ENCODE measurements around the gene MLXIP.

Gene MLXIP

DNA sequence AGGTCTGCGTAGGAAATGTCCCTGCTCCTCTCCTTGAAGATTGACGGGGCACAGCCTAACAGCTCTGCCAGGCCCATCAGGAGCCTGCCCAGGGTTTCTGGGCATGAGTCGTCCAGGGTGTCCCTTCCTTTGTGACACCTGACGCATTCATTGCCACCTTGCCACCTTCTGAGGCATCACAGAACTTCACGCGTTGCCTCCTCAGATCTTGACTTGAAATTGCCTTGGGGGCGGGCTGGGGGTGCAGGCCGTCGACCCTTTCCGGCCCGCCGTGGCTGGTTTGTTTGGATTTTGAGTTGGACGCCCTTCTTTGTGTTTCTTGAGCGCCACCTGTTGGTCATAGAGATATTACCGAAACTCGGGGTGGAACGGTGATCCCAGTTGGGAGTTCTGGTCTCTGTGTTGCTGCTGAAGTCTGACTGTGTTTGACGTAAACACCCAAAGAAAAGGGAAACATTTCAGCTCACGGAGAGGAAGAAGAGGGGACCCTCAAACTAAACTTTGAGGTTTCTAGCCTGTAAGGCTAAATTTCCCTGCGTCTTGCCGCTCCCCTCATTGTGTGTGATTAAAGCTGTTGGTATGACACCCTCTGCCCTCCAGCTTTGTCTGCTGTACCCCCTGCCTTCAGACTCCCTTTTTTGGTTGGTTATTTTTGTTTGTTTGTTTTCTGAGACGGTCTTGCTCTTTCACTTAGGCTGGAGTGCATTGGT lies 44.6 kb downstream of the MLXIP start:
- ChIA-PET POLR2A (interaction anchor here (0.5 to 1.3 kb wide), 2 partner anchors 61 to 71 kb away, joined by 3 to 6 read pairs; no protein-coding TSS in a partner anchor), CTCF (interaction anchor here (0.6 to 6.7 kb wide), 33 partner anchors 8 to 1240 kb away, joined by 3 to 110 read pairs (median 4); no protein-coding TSS in a partner anchor)
- peaks cover 0 to 12% of the 10 kb centered on the region in 2 experiments; a peak in 1 of 3 replicates for H3K36me3 ChIP-seq (ENCODE audit: control insufficient read depth in 2 of 2, insufficient read depth in 1 of 2, low read length in 2 of 2)
- no peak overlapping the region for H3K27ac ChIP-seq (ENCODE audit: extremely low read depth, low read depth, low read length)
- H3K9me3 ChIP-seq (ENCODE audit: control insufficient read depth, insufficient read depth, low read depth, low read length), result no peaks in the 10 kb centered on the region
- H3K4me1 ChIP-seq (ENCODE audit: control insufficient read depth, insufficient read depth, low read length), result no peaks in the 10 kb centered on the region
- H3K4me3 ChIP-seq (ENCODE audit: low read depth, low read length), result no peak overlapping the region
- TF ChIP-seq ZNF654 (tag by site-specific recombination; IDR thresholded peaks at IDR 0.05; ENCODE audit: low read depth), result peak; percentile 79
- peak; percentile 96 for TF ChIP-seq SCRT2 (tag by site-specific recombination; IDR thresholded peaks at IDR 0.05)
- TF ChIP-seq ZIC2 (tag by site-specific recombination; IDR thresholded peaks at IDR 0.05), result 0 out of 2 replicates have a peak, but pooled peaks have one; percentile 7
- no peak for TF ChIP-seq ZSCAN23 (tag by site-specific recombination; IDR thresholded peaks at IDR 0.05)
- TF ChIP-seq, protein P1, sequence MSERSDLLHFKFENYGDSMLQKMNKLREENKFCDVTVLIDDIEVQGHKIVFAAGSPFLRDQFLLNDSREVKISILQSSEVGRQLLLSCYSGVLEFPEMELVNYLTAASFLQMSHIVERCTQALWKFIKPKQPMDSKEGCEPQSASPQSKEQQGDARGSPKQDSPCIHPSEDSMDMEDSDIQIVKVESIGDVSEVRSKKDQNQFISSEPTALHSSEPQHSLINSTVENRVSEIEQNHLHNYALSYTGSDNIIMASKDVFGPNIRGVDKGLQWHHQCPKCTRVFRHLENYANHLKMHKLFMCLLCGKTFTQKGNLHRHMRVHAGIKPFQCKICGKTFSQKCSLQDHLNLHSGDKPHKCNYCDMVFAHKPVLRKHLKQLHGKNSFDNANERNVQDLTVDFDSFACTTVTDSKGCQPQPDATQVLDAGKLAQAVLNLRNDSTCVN (tag by site-specific recombination; optimal IDR thresholded peaks at IDR 0.05), result peak; percentile 8
- TF ChIP-seq ZNF623 (tag by site-specific recombination; IDR thresholded peaks at IDR 0.05), result no peak
- TF ChIP-seq, protein P2, sequence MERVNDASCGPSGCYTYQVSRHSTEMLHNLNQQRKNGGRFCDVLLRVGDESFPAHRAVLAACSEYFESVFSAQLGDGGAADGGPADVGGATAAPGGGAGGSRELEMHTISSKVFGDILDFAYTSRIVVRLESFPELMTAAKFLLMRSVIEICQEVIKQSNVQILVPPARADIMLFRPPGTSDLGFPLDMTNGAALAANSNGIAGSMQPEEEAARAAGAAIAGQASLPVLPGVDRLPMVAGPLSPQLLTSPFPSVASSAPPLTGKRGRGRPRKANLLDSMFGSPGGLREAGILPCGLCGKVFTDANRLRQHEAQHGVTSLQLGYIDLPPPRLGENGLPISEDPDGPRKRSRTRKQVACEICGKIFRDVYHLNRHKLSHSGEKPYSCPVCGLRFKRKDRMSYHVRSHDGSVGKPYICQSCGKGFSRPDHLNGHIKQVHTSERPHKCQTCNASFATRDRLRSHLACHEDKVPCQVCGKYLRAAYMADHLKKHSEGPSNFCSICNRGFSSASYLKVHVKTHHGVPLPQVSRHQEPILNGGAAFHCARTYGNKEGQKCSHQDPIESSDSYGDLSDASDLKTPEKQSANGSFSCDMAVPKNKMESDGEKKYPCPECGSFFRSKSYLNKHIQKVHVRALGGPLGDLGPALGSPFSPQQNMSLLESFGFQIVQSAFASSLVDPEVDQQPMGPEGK (tag by site-specific recombination; IDR thresholded peaks at IDR 0.05), result peak; percentile 88
- 0 out of 2 replicates have a peak, but pooled peaks have one; percentile 41 for TF ChIP-seq ZEB2 (tag by site-specific recombination; IDR thresholded peaks at IDR 0.05)
- TF ChIP-seq ZNF776 (tag by site-specific recombination; IDR thresholded peaks at IDR 0.05; ENCODE audit: borderline replicate concordance), result no peak
- TF ChIP-seq, protein P3, sequence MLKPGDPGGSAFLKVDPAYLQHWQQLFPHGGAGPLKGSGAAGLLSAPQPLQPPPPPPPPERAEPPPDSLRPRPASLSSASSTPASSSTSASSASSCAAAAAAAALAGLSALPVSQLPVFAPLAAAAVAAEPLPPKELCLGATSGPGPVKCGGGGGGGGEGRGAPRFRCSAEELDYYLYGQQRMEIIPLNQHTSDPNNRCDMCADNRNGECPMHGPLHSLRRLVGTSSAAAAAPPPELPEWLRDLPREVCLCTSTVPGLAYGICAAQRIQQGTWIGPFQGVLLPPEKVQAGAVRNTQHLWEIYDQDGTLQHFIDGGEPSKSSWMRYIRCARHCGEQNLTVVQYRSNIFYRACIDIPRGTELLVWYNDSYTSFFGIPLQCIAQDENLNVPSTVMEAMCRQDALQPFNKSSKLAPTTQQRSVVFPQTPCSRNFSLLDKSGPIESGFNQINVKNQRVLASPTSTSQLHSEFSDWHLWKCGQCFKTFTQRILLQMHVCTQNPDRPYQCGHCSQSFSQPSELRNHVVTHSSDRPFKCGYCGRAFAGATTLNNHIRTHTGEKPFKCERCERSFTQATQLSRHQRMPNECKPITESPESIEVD (tag by site-specific recombination; IDR thresholded peaks at IDR 0.05), result no peak
- no peak for TF ChIP-seq ZNF404 (tag by site-specific recombination; IDR thresholded peaks at IDR 0.05)
- no peak for TF ChIP-seq MZF1 (tag by site-specific recombination; IDR thresholded peaks at IDR 0.05; ENCODE audit: borderline replicate concordance)
- 0 out of 2 replicates have a peak, but pooled peaks have one; percentile 39 for TF ChIP-seq ZNF223 (tag by site-specific recombination; IDR thresholded peaks at IDR 0.05)
- TF ChIP-seq, protein P4, sequence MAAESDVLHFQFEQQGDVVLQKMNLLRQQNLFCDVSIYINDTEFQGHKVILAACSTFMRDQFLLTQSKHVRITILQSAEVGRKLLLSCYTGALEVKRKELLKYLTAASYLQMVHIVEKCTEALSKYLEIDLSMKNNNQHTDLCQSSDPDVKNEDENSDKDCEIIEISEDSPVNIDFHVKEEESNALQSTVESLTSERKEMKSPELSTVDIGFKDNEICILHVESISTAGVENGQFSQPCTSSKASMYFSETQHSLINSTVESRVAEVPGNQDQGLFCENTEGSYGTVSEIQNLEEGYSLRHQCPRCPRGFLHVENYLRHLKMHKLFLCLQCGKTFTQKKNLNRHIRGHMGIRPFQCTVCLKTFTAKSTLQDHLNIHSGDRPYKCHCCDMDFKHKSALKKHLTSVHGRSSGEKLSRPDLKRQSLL (tag by site-specific recombination; IDR thresholded peaks at IDR 0.05), result no peak
- no peak for TF ChIP-seq ZNF184 (tag by site-specific recombination; IDR thresholded peaks at IDR 0.05)
- TF ChIP-seq ZNF394 (tag by site-specific recombination; IDR thresholded peaks at IDR 0.05; ENCODE audit: borderline replicate concordance), result no peak
- TF ChIP-seq, protein P5, sequence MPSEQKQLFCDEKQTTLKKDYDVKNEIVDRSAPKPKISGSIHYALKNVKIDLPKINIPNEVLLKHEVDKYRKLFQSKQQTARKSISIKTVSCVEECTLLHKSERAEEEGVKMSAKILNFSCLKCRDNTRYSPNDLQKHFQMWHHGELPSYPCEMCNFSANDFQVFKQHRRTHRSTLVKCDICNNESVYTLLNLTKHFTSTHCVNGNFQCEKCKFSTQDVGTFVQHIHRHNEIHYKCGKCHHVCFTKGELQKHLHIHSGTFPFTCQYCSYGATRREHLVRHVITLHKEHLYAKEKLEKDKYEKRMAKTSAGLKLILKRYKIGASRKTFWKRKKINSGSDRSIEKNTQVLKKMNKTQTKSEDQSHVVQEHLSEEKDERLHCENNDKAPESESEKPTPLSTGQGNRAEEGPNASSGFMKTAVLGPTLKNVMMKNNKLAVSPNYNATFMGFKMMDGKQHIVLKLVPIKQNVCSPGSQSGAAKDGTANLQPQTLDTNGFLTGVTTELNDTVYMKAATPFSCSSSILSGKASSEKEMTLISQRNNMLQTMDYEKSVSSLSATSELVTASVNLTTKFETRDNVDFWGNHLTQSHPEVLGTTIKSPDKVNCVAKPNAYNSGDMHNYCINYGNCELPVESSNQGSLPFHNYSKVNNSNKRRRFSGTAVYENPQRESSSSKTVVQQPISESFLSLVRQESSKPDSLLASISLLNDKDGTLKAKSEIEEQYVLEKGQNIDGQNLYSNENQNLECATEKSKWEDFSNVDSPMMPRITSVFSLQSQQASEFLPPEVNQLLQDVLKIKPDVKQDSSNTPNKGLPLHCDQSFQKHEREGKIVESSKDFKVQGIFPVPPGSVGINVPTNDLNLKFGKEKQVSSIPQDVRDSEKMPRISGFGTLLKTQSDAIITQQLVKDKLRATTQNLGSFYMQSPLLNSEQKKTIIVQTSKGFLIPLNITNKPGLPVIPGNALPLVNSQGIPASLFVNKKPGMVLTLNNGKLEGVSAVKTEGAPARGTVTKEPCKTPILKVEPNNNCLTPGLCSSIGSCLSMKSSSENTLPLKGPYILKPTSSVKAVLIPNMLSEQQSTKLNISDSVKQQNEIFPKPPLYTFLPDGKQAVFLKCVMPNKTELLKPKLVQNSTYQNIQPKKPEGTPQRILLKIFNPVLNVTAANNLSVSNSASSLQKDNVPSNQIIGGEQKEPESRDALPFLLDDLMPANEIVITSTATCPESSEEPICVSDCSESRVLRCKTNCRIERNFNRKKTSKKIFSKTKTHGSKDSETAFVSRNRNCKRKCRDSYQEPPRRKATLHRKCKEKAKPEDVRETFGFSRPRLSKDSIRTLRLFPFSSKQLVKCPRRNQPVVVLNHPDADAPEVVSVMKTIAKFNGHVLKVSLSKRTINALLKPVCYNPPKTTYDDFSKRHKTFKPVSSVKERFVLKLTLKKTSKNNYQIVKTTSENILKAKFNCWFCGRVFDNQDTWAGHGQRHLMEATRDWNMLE (tag by site-specific recombination; conservative IDR thresholded peaks at IDR 0.05; ENCODE audit: low read depth), result no peak
- 0 out of 2 replicates have a peak, but pooled peaks have one; percentile 24 for TF ChIP-seq ZNF2 (tag by site-specific recombination; IDR thresholded peaks at IDR 0.05)
- TF ChIP-seq, protein P6, sequence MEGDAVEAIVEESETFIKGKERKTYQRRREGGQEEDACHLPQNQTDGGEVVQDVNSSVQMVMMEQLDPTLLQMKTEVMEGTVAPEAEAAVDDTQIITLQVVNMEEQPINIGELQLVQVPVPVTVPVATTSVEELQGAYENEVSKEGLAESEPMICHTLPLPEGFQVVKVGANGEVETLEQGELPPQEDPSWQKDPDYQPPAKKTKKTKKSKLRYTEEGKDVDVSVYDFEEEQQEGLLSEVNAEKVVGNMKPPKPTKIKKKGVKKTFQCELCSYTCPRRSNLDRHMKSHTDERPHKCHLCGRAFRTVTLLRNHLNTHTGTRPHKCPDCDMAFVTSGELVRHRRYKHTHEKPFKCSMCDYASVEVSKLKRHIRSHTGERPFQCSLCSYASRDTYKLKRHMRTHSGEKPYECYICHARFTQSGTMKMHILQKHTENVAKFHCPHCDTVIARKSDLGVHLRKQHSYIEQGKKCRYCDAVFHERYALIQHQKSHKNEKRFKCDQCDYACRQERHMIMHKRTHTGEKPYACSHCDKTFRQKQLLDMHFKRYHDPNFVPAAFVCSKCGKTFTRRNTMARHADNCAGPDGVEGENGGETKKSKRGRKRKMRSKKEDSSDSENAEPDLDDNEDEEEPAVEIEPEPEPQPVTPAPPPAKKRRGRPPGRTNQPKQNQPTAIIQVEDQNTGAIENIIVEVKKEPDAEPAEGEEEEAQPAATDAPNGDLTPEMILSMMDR (tag by site-specific recombination; IDR thresholded peaks at IDR 0.05), result peak; percentile 73
- TF ChIP-seq SCRT1 (tag by site-specific recombination; IDR thresholded peaks at IDR 0.05; ENCODE audit: borderline replicate concordance), result peak; percentile 87
- 0 out of 2 replicates have a peak, but pooled peaks have one; percentile 35 for TF ChIP-seq ZBTB8A (tag by site-specific recombination; IDR thresholded peaks at IDR 0.05)
- TF ChIP-seq, protein P7, sequence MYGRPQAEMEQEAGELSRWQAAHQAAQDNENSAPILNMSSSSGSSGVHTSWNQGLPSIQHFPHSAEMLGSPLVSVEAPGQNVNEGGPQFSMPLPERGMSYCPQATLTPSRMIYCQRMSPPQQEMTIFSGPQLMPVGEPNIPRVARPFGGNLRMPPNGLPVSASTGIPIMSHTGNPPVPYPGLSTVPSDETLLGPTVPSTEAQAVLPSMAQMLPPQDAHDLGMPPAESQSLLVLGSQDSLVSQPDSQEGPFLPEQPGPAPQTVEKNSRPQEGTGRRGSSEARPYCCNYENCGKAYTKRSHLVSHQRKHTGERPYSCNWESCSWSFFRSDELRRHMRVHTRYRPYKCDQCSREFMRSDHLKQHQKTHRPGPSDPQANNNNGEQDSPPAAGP (tag by site-specific recombination; IDR thresholded peaks at IDR 0.05), result 0 out of 2 replicates have a peak, but pooled peaks have one; percentile 20

Measured in HEK293 (cell line).